ENCODE data around the gene OR13D1.

GRCh38 chr9:104738452-104738851 lies 44.1 kb downstream of the OR13D1 start:
- TF ChIP-seq CTCF (conservative IDR thresholded peaks at IDR 0.05) (no peak), EZH2 (IDR thresholded peaks at IDR 0.05; ENCODE audit: low read depth) (no peak)

Measured in PC-9 (cell line).